IMR-90 (cell line): ENCODE data around the gene TGFB2. TPM values are rescaled to one million over a fixed set of nuclear protein-coding genes. Genes with fewer than 3 reads are reported as not detected.

ENCODE experiments used
- ATAC-seq: fragments of 200-7000 bp; cut with Tn5 transposase; 2 replicates; pipeline ENCODE4 v1.9.1; 2020; ENCODE audit warnings: low read depth, mild to moderate bottlenecking, moderate library complexity
- BruUV-seq: library from RNA; stranded (reverse); fragments of 400-500 nt; replicated peaks from 2 replicates; lab custom pipeline; 2021; lab: Mats Ljungman, UMichigan
- CTCF ChIA-PET: fragments of 300-600 bp; formaldehyde crosslinking; extraction: SDS; loops from one replicate; lab custom pipeline; 2021; ENCODE audit warnings: antibody characterized with exemption; lab: Yijun Ruan, JAX
- POLR2A ChIA-PET: fragments of 300-600 bp; sonication (Branson Sonifier 250); formaldehyde crosslinking; loops from one replicate; lab custom pipeline; 2022; ENCODE audit warnings: antibody characterized with exemption; ENCODE audit not compliant: unreplicated experiment; lab: Charles Lee
- DNase-seq: peaks from one replicate; pipeline ENCODE4 v3.0.0; 2013
- H2AFZ ChIP-seq: replicated peaks from 2 replicates; pipeline ENCODE3; 2013; ENCODE audit warnings: low read length, mild to moderate bottlenecking; ENCODE audit not compliant: poor library complexity
- H2AK5ac ChIP-seq: 2 replicates; pipeline ENCODE4 v1.6.1; 2013; ENCODE audit warnings: low read depth, low read length, inconsistent platforms
- H2AK9ac ChIP-seq: replicated peaks from 2 replicates; pipeline ENCODE3; 2013; ENCODE audit warnings: mild to moderate bottlenecking, low read depth, low read length, moderate library complexity; ENCODE audit not compliant: poor library complexity
- H2BK120ac ChIP-seq: 2 replicates; pipeline ENCODE4 v1.6.1; 2013; ENCODE audit warnings: low read depth, low read length, inconsistent platforms
- H2BK15ac ChIP-seq: 3 replicates; pipeline ENCODE4 v1.6.1; 2013; ENCODE audit warnings: low read depth, low read length, inconsistent platforms
- H2BK20ac ChIP-seq: 2 replicates; pipeline ENCODE4 v1.6.1; 2013; ENCODE audit warnings: low read depth, mild to moderate bottlenecking, inconsistent platforms, low read length, moderate library complexity
- H2BK5ac ChIP-seq: 2 replicates; pipeline ENCODE4 v1.6.1; 2013; ENCODE audit warnings: mild to moderate bottlenecking, low read depth, low read length, inconsistent platforms; ENCODE audit not compliant: poor library complexity, severe bottlenecking
- H3K14ac ChIP-seq: replicated peaks from 2 replicates; pipeline ENCODE4 v1.6.1; 2013; ENCODE audit warnings: low read depth, low read length, inconsistent platforms
- H3K18ac ChIP-seq: 2 replicates; pipeline ENCODE4 v1.6.1; 2013; ENCODE audit warnings: low read depth, low read length, control low read depth
- H3K23ac ChIP-seq: 2 replicates; pipeline ENCODE4 v1.6.1; 2013; ENCODE audit warnings: low read depth, low read length, inconsistent platforms
- H3K27ac ChIP-seq: 2 replicates; pipeline ENCODE4 v1.5.1; 2013; ENCODE audit warnings: mild to moderate bottlenecking, control low read depth, low read length; ENCODE audit not compliant: insufficient read depth
- H3K27me3 ChIP-seq: 2 replicates; pipeline ENCODE4 v1.6.1; 2013; ENCODE audit warnings: low read length; ENCODE audit not compliant: control insufficient read depth, insufficient read depth
- H3K36me3 ChIP-seq: 2 replicates; pipeline ENCODE4 v1.6.1; 2013; ENCODE audit warnings: low read length, mixed read lengths; ENCODE audit not compliant: control insufficient read depth, insufficient read depth
- H3K4ac ChIP-seq: 2 replicates; pipeline ENCODE4 v1.6.1; 2013; ENCODE audit warnings: low read depth, low read length, inconsistent platforms
- H3K4me1 ChIP-seq: 2 replicates; pipeline ENCODE4 v1.6.1; 2013; ENCODE audit warnings: low read length, mixed read lengths; ENCODE audit not compliant: control insufficient read depth, insufficient read depth
- H3K4me2 ChIP-seq: 2 replicates; pipeline ENCODE4 v1.6.1; 2013; ENCODE audit warnings: low read depth, mild to moderate bottlenecking, control low read depth, low read length, moderate library complexity
- H3K4me3 ChIP-seq: 2 replicates; pipeline ENCODE4 v1.5.1; 2013; ENCODE audit warnings: low read depth, mild to moderate bottlenecking, control low read depth, low read length, moderate library complexity; ENCODE audit not compliant: insufficient read depth
- H3K56ac ChIP-seq: 2 replicates; pipeline ENCODE4 v1.6.1; 2013; ENCODE audit warnings: low read length, inconsistent platforms; ENCODE audit not compliant: insufficient read depth; ENCODE audit errors: extremely low read depth
- H3K79me1 ChIP-seq, 2 experiments: 2 replicates each; pipeline ENCODE4 v1.6.1; 2013; ENCODE audit warnings: low read length in 2 of 2, inconsistent platforms in 1 of 2, low read depth in 1 of 2
- H3K9ac ChIP-seq: 2 replicates; pipeline ENCODE4 v1.6.1; 2013; ENCODE audit warnings: low read depth, low read length, control low read depth
- H3K9me1 ChIP-seq: 2 replicates; pipeline ENCODE4 v1.6.1; 2013; ENCODE audit warnings: low read length, inconsistent platforms; ENCODE audit not compliant: insufficient read depth
- H3K9me3 ChIP-seq: 2 replicates; pipeline ENCODE4 v1.6.1; 2013; ENCODE audit warnings: low read length; ENCODE audit not compliant: control insufficient read depth, insufficient read depth
- H4K20me1 ChIP-seq: 2 replicates; pipeline ENCODE4 v1.6.1; 2013; ENCODE audit warnings: low read length, inconsistent platforms; ENCODE audit not compliant: insufficient read depth
- H4K5ac ChIP-seq: 2 replicates; pipeline ENCODE4 v1.6.1; 2013; ENCODE audit warnings: mild to moderate bottlenecking, low read depth, low read length, control low read depth
- H4K8ac ChIP-seq, 2 experiments: 2 replicates each; pipeline ENCODE4 v1.6.1; 2013; ENCODE audit warnings: low read depth in 2 of 2, low read length in 2 of 2, control low read depth in 1 of 2, inconsistent platforms in 1 of 2
- H4K91ac ChIP-seq: 2 replicates; pipeline ENCODE4 v1.6.1; 2013; ENCODE audit warnings: low read depth, low read length, inconsistent platforms; ENCODE audit not compliant: insufficient read depth
- BHLHE40 ChIP-seq: fragments of 150-350 bp; IDR thresholded peaks from 2 replicates; pipeline ENCODE4 v1.6.1; 2016; ENCODE audit warnings: mild to moderate bottlenecking, low read depth, low read length
- CEBPB ChIP-seq: IDR thresholded peaks from 2 replicates; pipeline ENCODE4 v1.6.1; 2012; ENCODE audit warnings: low read depth, low read length, improper control_type of control experiment
- CHD1 ChIP-seq: IDR thresholded peaks from 2 replicates; pipeline ENCODE4 v1.6.1; 2012; ENCODE audit warnings: low read depth, low read length, improper control_type of control experiment
- CTCF ChIP-seq: conservative IDR thresholded peaks from 2 replicates; pipeline ENCODE4 v1.5.1; 2012; ENCODE audit warnings: mild to moderate bottlenecking, low read depth, low read length, improper control_type of control experiment
- ELK1 ChIP-seq: fragments of 150-350 bp; IDR thresholded peaks from 2 replicates; pipeline ENCODE4 v1.6.1; 2016; ENCODE audit warnings: low read depth, mild to moderate bottlenecking, low read length, moderate library complexity, borderline replicate concordance
- FOS ChIP-seq: fragments of 150-350 bp; IDR thresholded peaks from 2 replicates; pipeline ENCODE4 v1.6.1; 2016; ENCODE audit warnings: low read depth, low read length
- MAFK ChIP-seq: IDR thresholded peaks from 2 replicates; pipeline ENCODE4 v1.6.1; 2012; ENCODE audit warnings: low read depth, low read length, improper control_type of control experiment
- MAZ ChIP-seq: IDR thresholded peaks from 2 replicates; pipeline ENCODE4 v1.6.1; 2012; ENCODE audit warnings: low read depth, mild to moderate bottlenecking, low read length, improper control_type of control experiment, moderate library complexity, borderline replicate concordance
- MXI1 ChIP-seq: IDR thresholded peaks from 2 replicates; pipeline ENCODE4 v1.6.1; 2012; ENCODE audit warnings: low read depth, mild to moderate bottlenecking, low read length, moderate library complexity, borderline replicate concordance
- NFE2L2 ChIP-seq: fragments of 150-350 bp; IDR thresholded peaks from 2 replicates; pipeline ENCODE4 v1.6.1; 2016; ENCODE audit warnings: low read depth, mild to moderate bottlenecking, low read length
- POLR2A ChIP-seq: IDR thresholded peaks from 2 replicates; pipeline ENCODE4 v1.6.1; 2012; ENCODE audit warnings: mild to moderate bottlenecking, low read depth, low read length
- RAD21 ChIP-seq: IDR thresholded peaks from 2 replicates; pipeline ENCODE4 v1.6.1; 2012; ENCODE audit warnings: low read length, improper control_type of control experiment
- RCOR1 ChIP-seq: IDR thresholded peaks from 2 replicates; pipeline ENCODE4 v1.6.1; 2012; ENCODE audit warnings: mild to moderate bottlenecking, low read length, improper control_type of control experiment; ENCODE audit not compliant: insufficient replicate concordance
- RFX5 ChIP-seq: IDR thresholded peaks from 2 replicates; pipeline ENCODE4 v1.8.0; 2012; ENCODE audit warnings: low read depth, mild to moderate bottlenecking, low read length, moderate library complexity
- SMC3 ChIP-seq: fragments of 150-350 bp; IDR thresholded peaks from 2 replicates; pipeline ENCODE4 v1.6.1; 2016; ENCODE audit warnings: low read depth, mild to moderate bottlenecking, antibody characterized with exemption, low read length, moderate library complexity
- USF2 ChIP-seq: fragments of 150-350 bp; IDR thresholded peaks from 2 replicates; pipeline ENCODE4 v1.6.1; 2017; ENCODE audit warnings: mild to moderate bottlenecking, antibody characterized with exemption, low read length, low read depth
- WGBS, 2 experiments: methylation state at CpG; one replicate each; pipeline versions ENCODE4 v1.1.5 to v1.1.7; 2013; ENCODE audit warnings: missing lambda C conversion rate in 2 of 2; ENCODE audit not compliant: insufficient read length in 1 of 2; ENCODE audit errors: extremely low coverage in 2 of 2; 5-methylcytosine and 5-hydroxymethylcytosine counted together
- dilution Hi-C: fragments of 300-500 bp; cut with HindIII; formaldehyde crosslinking; loops from one replicate; pipeline ENCODE4 v1.14.3; 2018; ENCODE audit warnings: low sequenced_read_pairs; ENCODE audit not compliant: unreplicated experiment
- in situ Hi-C: fragments of 300-500 bp; cut with MboI; formaldehyde crosslinking; loops from 3 replicates; pipeline ENCODE4 v1.14.3; 2019; ENCODE audit warnings: low sequenced_read_pairs, inconsistent platforms, mixed read lengths
- intact Hi-C: fragments of 100-400 bp; cut with micrococcal nuclease; formaldehyde crosslinking; loops from 2 replicates; pipeline ENCODE4 v1.10.0; 2022
- polyA plus RNA-seq, 3 experiments: library from polyadenylated mRNA; depleted of rRNA; stranded (reverse); fragments of >200 nt; gene quantifications; 2 replicates each; pipeline ENCODE4 v1.2.3, GENCODE V29; 2012; ENCODE audit warnings: low replicate concordance in 1 of 3
- total RNA-seq: library from RNA; depleted of rRNA; stranded (reverse); fragments of >200 nt; gene quantifications from 2 replicates; pipeline ENCODE4 v1.2.3, GENCODE V29; 2012

Gene TGFB2
- total and polyA plus RNA-seq, 2 of the 4 experiments (the other 2 are of a cell fraction) = 3.7 to 3.8 TPM

- POLR2A ChIA-PET = no interaction called here
- Histone ChIP-seq H2BK15ac (no peak overlapping the region), H3K9me1 (peaks cover 3% of the 10 kb centered on the region; the same call in 1 of the 2 replicates), H3K4ac (no peak overlapping the region), H2BK20ac (no peak overlapping the region), H3K27me3 (no peaks in the 10 kb centered on the region), H3K18ac (no peak overlapping the region), H2BK5ac (no peak overlapping the region), H3K14ac (no peak overlapping the region), H3K27ac (no peak overlapping the region), H3K79me1 (peaks cover 2 to 5% of the 10 kb centered on the region in 2 experiments; a peak in 3 of 4 replicates), H3K9ac (no peak overlapping the region), H3K23ac (no peak overlapping the region), H4K20me1 (no peaks in the 10 kb centered on the region; the same call in 1 of the 2 replicates), H2AFZ (no peak overlapping the region), H4K8ac (no peak overlapping the region), H2AK5ac (no peak overlapping the region), H2BK120ac (no peak overlapping the region), H3K4me3 (no peak overlapping the region), H4K5ac (no peak overlapping the region), H3K4me1 (peaks cover 6% of the 10 kb centered on the region), H4K91ac (no peak overlapping the region), H3K9me3 (no peaks in the 10 kb centered on the region), H3K56ac (no peak overlapping the region), H2AK9ac (no peak overlapping the region), H3K4me2 (no peak overlapping the region), H3K36me3 (no peaks in the 10 kb centered on the region; the same call in 1 of the 2 replicates)
- DNase-seq (no peak), ATAC-seq (no peak)
- TF ChIP-seq CTCF (no peak), BHLHE40 (no peak), POLR2A (no peak), RAD21 (no peak), SMC3 (no peak), MXI1 (no peak), NFE2L2 (no peak), CEBPB (no peak), RCOR1 (no peak), USF2 (no peak), ELK1 (no peak), FOS (no peak), RFX5 (no peak), MAZ (no peak), MAFK (no peak), CHD1 (no peak)
- 100% methylated on average over 1 of the region's 4 CpGs; no CpG with 5 or more reads in 1 of the 2 experiments for WGBS, 2 experiments
- dilution Hi-C loops = no loop called here
- CTCF ChIA-PET = no interaction called here
- BruUV-seq = no TSS peak
- in situ Hi-C loops = no loop called here
- intact Hi-C loops = no loop called here
These were observed 37.1 kb downstream of the TGFB2 start for GRCh38 chr1:218382261-218382660.
